B cell (primary cell): ENCODE measurements around the gene UACA. TPM values are rescaled to one million over a fixed set of nuclear protein-coding genes. Genes with fewer than 3 reads are reported as not detected.

Experiments used
- ATAC-seq: fragments of 200-7000 bp; cut with Tn5 transposase; one replicate; pipeline ENCODE4 v1.10.0; 2021; ENCODE audit warnings: low read depth, mild to moderate bottlenecking, moderate number of reproducible peaks, moderate library complexity
- CTCF ChIA-PET: fragments of 350-600 bp; sonication (Branson Sonifier 250); formaldehyde crosslinking; loops from one replicate; lab custom pipeline; 2021; ENCODE audit warnings: antibody characterized with exemption, inconsistent platforms; lab: Charles Lee
- POLR2A ChIA-PET: fragments of 350-600 bp; sonication (Branson Sonifier 250); formaldehyde crosslinking; loops from one replicate; lab custom pipeline; 2021; ENCODE audit warnings: antibody characterized with exemption; lab: Charles Lee
- DNase-seq: peaks from one replicate; pipeline ENCODE4 v3.0.0; 2013
- H2AFZ ChIP-seq: 2 replicates; pipeline ENCODE4 v1.6.1; 2012; ENCODE audit warnings: mild to moderate bottlenecking, low read depth, low read length; ENCODE audit not compliant: insufficient read depth, poor library complexity, severe bottlenecking
- H3K27ac ChIP-seq, 2 donors: 1 replicate in 1 of 2; 2 replicates in 1 of 2; pipeline ENCODE4 v1.5.1; 2012 to 2013; ENCODE audit warnings: low read length in 2 of 2, mild to moderate bottlenecking in 2 of 2, moderate library complexity in 1 of 2
- H3K27me3 ChIP-seq, 4 experiments: fragments of 200-600 bp in 1 of 4; sonication (generic) in 1 of 4; replicated peaks in 1 of 4; 1 replicate in 2 of 4; 2 replicates in 2 of 4; pipeline versions ENCODE4 v1.6.1 to v1.7.0; 2013 to 2016; ENCODE audit warnings: low read length in 3 of 4, mild to moderate bottlenecking in 2 of 4, mixed read lengths in 1 of 4, moderate library complexity in 1 of 4; ENCODE audit not compliant: insufficient read depth in 4 of 4, control insufficient read depth in 3 of 4; ENCODE audit errors: control extremely low read depth in 1 of 4
- H3K36me3 ChIP-seq, 2 experiments: replicated peaks in 1 of 2; 1 replicate in 1 of 2; 2 replicates in 1 of 2; pipeline versions ENCODE4 v1.6.1 to v1.7.1; 2013; ENCODE audit warnings: low read length in 1 of 2; ENCODE audit not compliant: insufficient read depth in 2 of 2, control insufficient read depth in 1 of 2; ENCODE audit errors: control extremely low read depth in 1 of 2, extremely low read depth in 1 of 2
- H3K4me1 ChIP-seq, 2 donors: fragments of 200-600 bp in 1 of 2; sonication (generic) in 1 of 2; 1 replicate in 1 of 2; 2 replicates in 1 of 2; pipeline versions ENCODE4 v1.5.1 to v1.6.1; 2013 to 2017; ENCODE audit warnings: low read length in 2 of 2; ENCODE audit not compliant: control insufficient read depth in 2 of 2, insufficient read depth in 2 of 2
- H3K4me2 ChIP-seq: replicated peaks from 2 replicates; pipeline ENCODE3; 2012; ENCODE audit warnings: mild to moderate bottlenecking, low read depth, low read length; ENCODE audit not compliant: poor library complexity, severe bottlenecking
- H3K4me3 ChIP-seq, 5 experiments: fragments of 200-600 bp in 1 of 5; sonication (generic) in 1 of 5; 1 replicate in 3 of 5; 2 replicates in 2 of 5; pipeline versions ENCODE4 v1.5.1 to v1.7.0; 2011 to 2016; ENCODE audit warnings: low read length in 4 of 5, mild to moderate bottlenecking in 4 of 5, low read depth in 2 of 5, control low read depth in 1 of 5, moderate library complexity in 1 of 5; ENCODE audit not compliant: insufficient read depth in 1 of 5; ENCODE audit errors: control extremely low read depth in 1 of 5, extremely low read depth in 1 of 5
- H3K79me2 ChIP-seq: fragments of 200-600 bp; sonication (generic); one replicate; pipeline ENCODE4 v1.6.0; 2016; ENCODE audit warnings: low read length; ENCODE audit not compliant: control insufficient read depth, insufficient read depth
- H3K9ac ChIP-seq: fragments of 200-600 bp; sonication (generic); 2 replicates; pipeline ENCODE4 v1.6.1; 2017; ENCODE audit warnings: mild to moderate bottlenecking, low read length, moderate library complexity
- H3K9me3 ChIP-seq, 3 donors: one replicate each; pipeline versions ENCODE4 v1.6.1 to v1.7.1; 2013; ENCODE audit warnings: low read length in 2 of 3; ENCODE audit not compliant: control insufficient read depth in 2 of 3, insufficient read depth in 1 of 3; ENCODE audit errors: control extremely low read depth in 1 of 3
- H4K20me1 ChIP-seq: 2 replicates; pipeline ENCODE4 v1.6.0; 2012; ENCODE audit warnings: mild to moderate bottlenecking, low read length; ENCODE audit not compliant: insufficient read depth, control insufficient read depth, poor library complexity, severe bottlenecking
- H3K27ac Mint-ChIP-seq: one replicate; pipeline ENCODE4 v1.8.0; 2021; ENCODE audit warnings: mixed read lengths
- H3K27me3 Mint-ChIP-seq: one replicate; pipeline ENCODE4 v1.8.0; 2021; ENCODE audit warnings: mixed read lengths
- H3K4me1 Mint-ChIP-seq: one replicate; pipeline ENCODE4 v1.8.0; 2021; ENCODE audit warnings: mixed read lengths
- H3K4me3 Mint-ChIP-seq: one replicate; pipeline ENCODE4 v1.8.0; 2021; ENCODE audit warnings: mixed read lengths
- H3K9me3 Mint-ChIP-seq: one replicate; pipeline ENCODE4 v1.8.0; 2022; ENCODE audit warnings: mixed read lengths; ENCODE audit not compliant: insufficient read depth
- EZH2 ChIP-seq: IDR thresholded peaks from 2 replicates; pipeline ENCODE4 v1.6.1; 2012; ENCODE audit warnings: borderline replicate concordance, low read depth, mild to moderate bottlenecking, moderate library complexity, low read length; ENCODE audit not compliant: insufficient read depth, poor library complexity, severe bottlenecking
- WGBS: methylation state at CpG from one replicate; pipeline ENCODE4 v1.1.5; 2013; ENCODE audit warnings: missing lambda C conversion rate; ENCODE audit not compliant: insufficient coverage; 5-methylcytosine and 5-hydroxymethylcytosine counted together
- intact Hi-C: fragments of 100-400 bp; cut with micrococcal nuclease; formaldehyde crosslinking; loops from one replicate; pipeline ENCODE4 v1.10.0; 2022
- polyA plus RNA-seq: library from polyadenylated mRNA; depleted of rRNA; stranded (reverse); fragments of >200 nt; gene quantifications from 2 replicates; pipeline ENCODE4 v1.2.3, GENCODE V29; 2012
- total RNA-seq, 2 donors: library from RNA; stranded (reverse); fragments of 120-200 nt in 1 of 2; gene quantifications; 1 replicate in 1 of 2; 2 replicates in 1 of 2; pipeline versions ENCODE4 v1.2.3 to v1.2.4, GENCODE V29; 2013 to 2022
- TF ChIP-seq, protein P1 (sequence below): fragments of 200-600 bp; IDR thresholded peaks from one replicate; pipeline ENCODE4 v1.8.0; 2022; ENCODE audit warnings: antibody characterized with exemption, mild to moderate bottlenecking

The UACA gene
- total and polyA plus RNA-seq, 2 donors (not counting 1 experiment from before 2014, with no cell fraction given): 2.7 to 3.3 TPM

DNA sequence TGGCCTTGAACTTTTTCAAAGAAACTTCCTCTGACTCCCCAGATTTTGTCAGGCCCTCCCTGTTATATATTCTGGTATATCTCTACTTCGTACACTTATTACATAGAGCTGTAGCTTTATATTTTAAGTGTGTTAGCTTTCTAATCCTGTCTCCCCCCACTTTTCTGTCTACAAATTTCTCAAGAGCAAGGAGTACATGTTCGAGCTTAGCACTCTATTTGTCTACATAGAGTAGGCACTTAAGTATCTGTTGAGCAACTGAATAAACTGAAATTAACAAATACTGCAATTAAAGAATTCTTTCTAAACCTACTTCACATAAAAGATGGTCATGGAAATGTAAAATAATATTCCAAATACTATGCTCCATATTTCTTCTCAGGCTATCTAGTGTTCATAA is 39.4 kb downstream of the UACA start:
- H3K36me3 ChIP-seq: no peaks in the 10 kb centered on the region
- H3K9me3 ChIP-seq: no peaks in the 10 kb centered on the region
- no peak overlapping the region for H3K4me3 ChIP-seq
- no peak overlapping the region for H3K9ac ChIP-seq
- no peak overlapping the region for H3K27ac ChIP-seq
- intact Hi-C loops: loop anchor here (10.0 kb wide), 2 partner anchors 1149 to 1249 kb away; no protein-coding TSS in a partner anchor
- no peaks in the 10 kb centered on the region for H3K4me1 Mint-ChIP-seq
- ChIA-PET CTCF (interaction anchor here (1.1 to 4.0 kb wide), 3 partner anchors 27 to 1245 kb away, joined by 4 to 129 read pairs (median 7); no protein-coding TSS in a partner anchor), POLR2A (no interaction called here)
- no peak overlapping the region for H3K4me3 Mint-ChIP-seq
- no peak for ATAC-seq
- TF ChIP-seq, protein P1, sequence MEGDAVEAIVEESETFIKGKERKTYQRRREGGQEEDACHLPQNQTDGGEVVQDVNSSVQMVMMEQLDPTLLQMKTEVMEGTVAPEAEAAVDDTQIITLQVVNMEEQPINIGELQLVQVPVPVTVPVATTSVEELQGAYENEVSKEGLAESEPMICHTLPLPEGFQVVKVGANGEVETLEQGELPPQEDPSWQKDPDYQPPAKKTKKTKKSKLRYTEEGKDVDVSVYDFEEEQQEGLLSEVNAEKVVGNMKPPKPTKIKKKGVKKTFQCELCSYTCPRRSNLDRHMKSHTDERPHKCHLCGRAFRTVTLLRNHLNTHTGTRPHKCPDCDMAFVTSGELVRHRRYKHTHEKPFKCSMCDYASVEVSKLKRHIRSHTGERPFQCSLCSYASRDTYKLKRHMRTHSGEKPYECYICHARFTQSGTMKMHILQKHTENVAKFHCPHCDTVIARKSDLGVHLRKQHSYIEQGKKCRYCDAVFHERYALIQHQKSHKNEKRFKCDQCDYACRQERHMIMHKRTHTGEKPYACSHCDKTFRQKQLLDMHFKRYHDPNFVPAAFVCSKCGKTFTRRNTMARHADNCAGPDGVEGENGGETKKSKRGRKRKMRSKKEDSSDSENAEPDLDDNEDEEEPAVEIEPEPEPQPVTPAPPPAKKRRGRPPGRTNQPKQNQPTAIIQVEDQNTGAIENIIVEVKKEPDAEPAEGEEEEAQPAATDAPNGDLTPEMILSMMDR: no peak
- TF ChIP-seq EZH2: no peak
- no peaks in the 10 kb centered on the region for H3K4me1 ChIP-seq
- H2AFZ ChIP-seq: no peak overlapping the region
- no peak overlapping the region for H3K4me2 ChIP-seq
- H3K27ac Mint-ChIP-seq: no peak overlapping the region
- no peaks in the 10 kb centered on the region for H3K9me3 Mint-ChIP-seq
- no CpG with 5 or more reads among the region's 2 CpGs for WGBS
- no peak for DNase-seq
- H3K79me2 ChIP-seq: no peaks in the 10 kb centered on the region
- peaks cover 12% of the 10 kb centered on the region for H3K27me3 Mint-ChIP-seq
- H3K27me3 ChIP-seq: peaks cover 0 to 14% (median 2%) of the 10 kb centered on the region in 4 experiments
- no peaks in the 10 kb centered on the region for H4K20me1 ChIP-seq

DNA sequence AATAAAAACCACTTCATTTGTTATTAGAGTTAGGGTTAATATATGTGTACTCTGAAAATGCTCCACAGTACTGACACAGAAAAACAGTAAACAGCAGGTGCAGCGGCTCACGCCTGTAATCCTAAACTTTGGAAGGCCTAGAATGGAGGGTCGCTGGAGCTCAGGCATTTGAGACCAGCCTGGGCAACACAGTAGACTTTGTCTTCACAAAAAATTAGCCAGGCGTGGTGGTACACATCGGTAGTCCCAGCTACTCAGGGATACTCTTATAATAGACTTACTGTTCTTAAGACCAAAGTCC is 40.3 kb downstream of the UACA start:
- H3K4me3 ChIP-seq: no peak overlapping the region
- TF ChIP-seq, protein P1: no peak
- no peak for TF ChIP-seq EZH2
- intact Hi-C loops: loop anchor here (10.0 kb wide), 2 partner anchors 1148 to 1248 kb away; no protein-coding TSS in a partner anchor
- H3K9me3 ChIP-seq: no peaks in the 10 kb centered on the region
- H3K36me3 ChIP-seq: no peaks in the 10 kb centered on the region
- no peak overlapping the region for H2AFZ ChIP-seq
- peaks cover 11% of the 10 kb centered on the region for H3K27me3 Mint-ChIP-seq
- no peaks in the 10 kb centered on the region for H3K4me1 Mint-ChIP-seq
- no peaks in the 10 kb centered on the region for H3K4me1 ChIP-seq
- ChIA-PET POLR2A (no interaction called here), CTCF (interaction anchor here (0.6 to 4.0 kb wide), 30 partner anchors 9 to 1254 kb away, joined by 3 to 129 read pairs (median 4); no protein-coding TSS in a partner anchor)
- H3K27ac ChIP-seq: no peak overlapping the region
- H3K27ac Mint-ChIP-seq: no peak overlapping the region
- H3K79me2 ChIP-seq: no peaks in the 10 kb centered on the region
- H3K27me3 ChIP-seq: peaks cover 0 to 14% (median 2%) of the 10 kb centered on the region in 4 experiments
- H4K20me1 ChIP-seq: no peaks in the 10 kb centered on the region
- DNase-seq: no peak
- H3K9me3 Mint-ChIP-seq: no peaks in the 10 kb centered on the region
- no peak overlapping the region for H3K4me3 Mint-ChIP-seq
- H3K9ac ChIP-seq: no peak overlapping the region
- WGBS: 93% methylated on average over 4 of the region's 5 CpGs
- H3K4me2 ChIP-seq: no peak overlapping the region
- ATAC-seq: no peak
